SH-SY5Y (cell line): ENCODE measurements around the gene ARVCF.

Source experiments
- GATA2 ChIP-seq: IDR thresholded peaks from 2 replicates; pipeline ENCODE4 v1.6.1; 2011; ENCODE audit warnings: mild to moderate bottlenecking, low read depth, low read length
- GATA3 ChIP-seq: IDR thresholded peaks from 2 replicates; pipeline ENCODE4 v1.6.1; 2011; ENCODE audit warnings: low read depth, mild to moderate bottlenecking, low read length, moderate library complexity

- TF ChIP-seq GATA2 (no peak), GATA3 (no peak)
These were observed 28.3 kb downstream of the ARVCF start for GRCh38 chr22:19988331-19988808.
